Prostate gland (tissue), 2 donors: ENCODE measurements around the gene NUTM2F. TPM values are rescaled to one million over a fixed set of nuclear protein-coding genes. Genes with fewer than 3 reads are reported as not detected.
"Not testable (repeated sequence)": the region's sequence is repeated elsewhere in the genome, so short reads cannot be mapped to it uniquely, and the experiment has no call there.

Source experiments
- DNase-seq: peaks from one replicate; pipeline ENCODE4 v3.0.0-alpha.2; 2019; ENCODE audit warnings: low spot score
- H3K27ac ChIP-seq, 2 donors: fragments of 200-600 bp; sonication (generic); 2 replicates each; pipeline ENCODE4 v1.5.1; 2017 to 2019
- H3K27me3 ChIP-seq: fragments of 200-600 bp; sonication (generic); replicated peaks from 2 replicates; pipeline ENCODE4 v1.5.1; 2019; ENCODE audit not compliant: insufficient read depth
- H3K36me3 ChIP-seq, 2 donors: fragments of 200-600 bp; sonication (generic); 1 replicate in 1 of 2; 2 replicates in 1 of 2; pipeline versions ENCODE4 v1.5.1 to v1.8.1; 2017 to 2019
- H3K4me1 ChIP-seq: fragments of 200-600 bp; sonication (generic); replicated peaks from 2 replicates; pipeline ENCODE4 v1.5.1; 2019
- H3K4me3 ChIP-seq, 2 donors: fragments of 200-600 bp; sonication (generic); 2 replicates each; pipeline ENCODE4 v1.5.1; 2017 to 2019
- H3K9me3 ChIP-seq: fragments of 200-600 bp; sonication (generic); 2 replicates; pipeline ENCODE4 v1.5.1; 2017
- POLR2A ChIP-seq: fragments of 450-650 bp; IDR thresholded peaks from one replicate; pipeline ENCODE4 v1.6.1; 2016; ENCODE audit warnings: antibody characterized with exemption, mild to moderate bottlenecking
- POLR2AphosphoS5 ChIP-seq: sonication (generic); formaldehyde crosslinking; IDR thresholded peaks from one replicate; pipeline ENCODE4 v1.6.1; 2017; ENCODE audit warnings: antibody characterized with exemption
- WGBS: methylation state at CpG from one replicate; pipeline ENCODE4 v1.1.5; 2018; 5-methylcytosine and 5-hydroxymethylcytosine counted together
- intact Hi-C: fragments of 100-400 bp; cut with DNase I; formaldehyde crosslinking; loops from one replicate; pipeline ENCODE4 v1.14.2; 2022
- total RNA-seq, 2 donors: library from RNA; depleted of rRNA; stranded (reverse); fragments of >200 nt; gene quantifications; one replicate each; pipeline ENCODE4 v1.1.0, GENCODE V29; 2016

The NUTM2F gene, protein sequence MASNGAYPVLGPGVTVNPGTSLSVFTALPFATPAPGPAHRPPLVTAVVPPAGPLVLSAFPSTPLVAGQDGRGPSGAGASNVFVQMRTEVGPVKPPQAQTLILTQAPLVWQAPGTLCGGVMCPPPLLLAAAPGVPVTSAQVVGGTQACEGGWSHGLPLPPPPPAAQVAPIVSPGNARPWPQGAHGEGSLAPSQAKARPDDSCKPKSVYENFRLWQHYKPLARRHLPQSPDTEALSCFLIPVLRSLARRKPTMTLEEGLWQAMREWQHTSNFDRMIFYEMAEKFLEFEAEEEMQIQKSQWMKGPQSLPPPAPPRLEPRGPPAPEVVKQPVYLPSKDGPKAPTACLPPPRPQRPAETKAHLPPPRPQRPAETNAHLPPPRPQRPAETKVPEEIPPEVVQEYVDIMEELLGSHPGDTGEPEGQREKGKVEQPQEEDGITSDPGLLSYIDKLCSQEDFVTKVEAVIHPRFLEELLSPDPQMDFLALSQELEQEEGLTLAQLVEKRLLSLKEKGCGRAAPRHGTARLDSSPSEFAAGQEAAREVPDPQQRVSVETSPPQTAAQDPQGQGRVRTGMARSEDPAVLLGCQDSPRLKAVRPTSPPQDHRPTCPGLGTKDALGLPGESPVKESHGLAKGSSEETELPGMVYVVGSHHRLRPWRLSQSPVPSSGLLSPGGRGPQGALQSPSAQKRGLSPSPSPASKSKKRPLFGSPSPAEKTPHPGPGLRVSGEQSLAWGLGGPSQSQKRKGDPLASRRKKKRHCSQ
- under 1 TPM in 1 of 2 donors, not detected in 1; 0.40 TPM for total RNA-seq

GRCh38 chr9:94328544-94328943 is at the start of gene NUTM2F:
Gene NUTM2F (minus strand): TSS chr9:94328644. CDS start chr9:94328623, 21 bp downstream.
- H3K4me3 ChIP-seq, H3K9me3 ChIP-seq, DNase-seq, H3K27me3 ChIP-seq, H3K4me1 ChIP-seq, H3K27ac ChIP-seq, intact Hi-C loops, H3K36me3 ChIP-seq: not testable (repeated sequence)
- 100% methylated on average over 2 of the region's 5 CpGs for WGBS

- intact Hi-C loops, DNase-seq, H3K27me3 ChIP-seq, H3K9me3 ChIP-seq, H3K36me3 ChIP-seq, H3K4me1 ChIP-seq: not testable (repeated sequence)
- H3K27ac ChIP-seq, result peak overlapping the region in 1 of 2 donors; percentile 53
- H3K4me3 ChIP-seq, result peak overlapping the region; percentile 50 to 52
- WGBS, result 0% methylated on average over 18 of the region's 19 CpGs
Observed at GRCh38 chr9:94375197-94375596, 46.8 kb upstream of the NUTM2F start.

- Histone ChIP-seq H3K27ac (peak overlapping the region; percentile 53 to 57), H3K4me3 (peak overlapping the region; percentile 50 to 52)
- TF ChIP-seq POLR2AphosphoS5, result peak; percentile 87
- peak; percentile 70 for TF ChIP-seq POLR2A
- H3K27me3 ChIP-seq, H3K4me1 ChIP-seq, H3K36me3 ChIP-seq, H3K9me3 ChIP-seq, intact Hi-C loops: not testable (repeated sequence)
- WGBS, result under 1% methylated on average over 48 of the region's 106 CpGs
- peak; percentile 91 for DNase-seq
Observed at GRCh38 chr9:94374176-94375056, 46.0 kb upstream of the NUTM2F start.

DNA sequence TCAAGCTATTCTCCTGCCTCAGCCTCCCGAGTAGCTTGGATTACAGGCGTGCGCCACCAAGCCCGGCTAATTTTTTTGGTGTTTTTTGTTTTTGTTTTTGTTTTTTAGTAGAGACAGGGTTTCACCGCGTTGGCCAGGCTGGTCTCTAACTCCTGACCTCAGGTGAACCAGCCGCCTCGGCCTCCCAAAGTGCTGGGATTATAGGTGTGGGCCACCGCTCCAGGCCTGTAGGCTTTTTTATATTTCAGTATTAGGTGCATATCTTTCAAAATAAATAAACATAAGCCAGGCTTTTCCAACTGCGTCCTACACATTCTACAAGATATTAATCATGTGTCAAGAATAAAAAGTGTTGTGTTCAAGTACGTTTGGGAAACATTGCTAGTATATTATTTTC is 45.3 kb upstream of the NUTM2F start:
- 34% methylated on average over 7 of the region's 11 CpGs for whole genome bisulfite sequencing
- H3K27me3 ChIP-seq, H3K9me3 ChIP-seq, DNase-seq, H3K36me3 ChIP-seq, H3K4me1 ChIP-seq, intact Hi-C loops: not testable (repeated sequence)
- Histone ChIP-seq H3K27ac (peak overlapping the region; percentile 53 to 57), H3K4me3 (peak overlapping the region; percentile 50 to 52)

DNA sequence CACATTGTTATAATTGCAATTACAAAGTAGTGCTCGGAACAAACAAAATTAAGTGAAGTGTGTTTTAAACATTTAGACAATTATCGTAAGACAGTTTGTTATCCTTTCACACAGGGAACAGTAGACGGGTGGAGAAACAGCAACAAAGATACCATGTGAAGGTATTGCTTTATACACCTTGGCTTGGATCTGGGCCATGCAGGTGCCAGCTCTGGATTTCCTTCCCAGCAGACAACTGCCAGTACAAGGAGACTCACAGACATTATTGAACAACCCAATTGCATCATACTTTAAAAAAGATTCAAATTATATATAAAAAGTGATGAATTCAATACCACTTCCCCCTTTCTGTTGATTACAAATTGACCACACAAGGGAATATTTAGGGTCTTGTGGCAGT is 41.8 kb upstream of the NUTM2F start:
- whole genome bisulfite sequencing, result 77% methylated on average over 3 of the region's 3 CpGs
- H3K27me3 ChIP-seq, DNase-seq, H3K9me3 ChIP-seq, H3K4me1 ChIP-seq, H3K4me3 ChIP-seq, H3K36me3 ChIP-seq, intact Hi-C loops, H3K27ac ChIP-seq: not testable (repeated sequence)

GRCh38 chr9:94364093-94364614 is 35.7 kb upstream of the NUTM2F start:
- H3K36me3 ChIP-seq, H3K9me3 ChIP-seq, intact Hi-C loops, H3K4me3 ChIP-seq, DNase-seq, H3K4me1 ChIP-seq, H3K27me3 ChIP-seq, H3K27ac ChIP-seq: not testable (repeated sequence)
- 71% methylated on average over 1 of the region's 2 CpGs for WGBS

DNA sequence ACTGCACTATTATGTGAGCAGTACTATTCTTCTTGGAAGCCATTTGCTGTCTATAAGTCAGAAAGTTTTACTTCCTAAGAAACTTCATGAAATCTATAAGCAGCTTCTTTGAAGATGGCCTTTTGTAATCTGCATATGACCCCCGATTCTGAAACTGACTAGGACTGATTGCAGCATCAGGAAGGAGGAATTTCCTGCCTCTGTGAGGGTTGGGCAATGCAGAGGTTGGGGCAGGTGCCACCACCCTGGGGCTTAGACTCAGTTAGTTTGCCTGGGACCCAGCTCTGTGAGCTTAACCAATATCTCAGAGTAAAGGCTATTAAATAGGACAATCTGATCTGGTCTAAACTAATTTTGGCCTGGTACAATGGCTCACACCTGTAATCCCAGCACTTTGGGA is 28.7 kb upstream of the NUTM2F start:
- H3K9me3 ChIP-seq, H3K4me1 ChIP-seq, intact Hi-C loops: not testable (repeated sequence)

GRCh38 chr9:94351901-94352723 is 23.7 kb upstream of the NUTM2F start:
- H3K27ac ChIP-seq, intact Hi-C loops, H3K27me3 ChIP-seq, H3K9me3 ChIP-seq, H3K36me3 ChIP-seq, H3K4me1 ChIP-seq, DNase-seq, H3K4me3 ChIP-seq: not testable (repeated sequence)
- 33% methylated on average over 1 of the region's 4 CpGs for WGBS

More for the DNA sequence above, 28.7 kb upstream of the NUTM2F start:
- no CpG with 5 or more reads among the region's 1 CpG for WGBS
- H3K27ac ChIP-seq, H3K27me3 ChIP-seq, H3K4me3 ChIP-seq, DNase-seq, H3K36me3 ChIP-seq: not testable (repeated sequence)

GRCh38 chr9:94348754-94349153 is 20.3 kb upstream of the NUTM2F start:
- H3K4me1 ChIP-seq, H3K27me3 ChIP-seq, H3K27ac ChIP-seq, H3K4me3 ChIP-seq, intact Hi-C loops, DNase-seq, H3K36me3 ChIP-seq, H3K9me3 ChIP-seq: not testable (repeated sequence)
- WGBS, result no CpG with 5 or more reads among the region's 3 CpGs

DNA sequence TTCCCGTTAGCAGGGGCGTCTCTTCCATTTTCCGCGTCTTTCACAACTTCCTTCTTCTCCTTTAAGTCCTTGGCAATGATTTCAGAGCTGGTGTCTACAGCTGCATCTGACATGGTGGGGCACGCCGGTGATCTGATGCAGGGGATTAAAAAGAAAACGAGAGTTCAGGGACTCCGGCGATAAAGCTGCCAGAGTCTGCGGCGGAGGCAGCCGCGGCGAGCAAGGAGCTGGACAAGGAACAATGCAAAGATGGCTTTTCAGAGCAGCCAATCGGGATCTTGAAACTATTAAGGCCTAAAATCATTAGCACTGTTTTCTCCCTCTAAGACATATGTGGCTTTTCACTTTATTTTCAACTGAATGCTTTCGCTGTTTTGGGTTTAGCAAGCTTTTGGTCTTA is 19.0 kb upstream of the NUTM2F start:
- DNase-seq, H3K4me1 ChIP-seq, H3K9me3 ChIP-seq, H3K4me3 ChIP-seq, H3K36me3 ChIP-seq, intact Hi-C loops, H3K27me3 ChIP-seq, H3K27ac ChIP-seq: not testable (repeated sequence)
- 82% methylated on average over 16 of the region's 16 CpGs for WGBS

DNA sequence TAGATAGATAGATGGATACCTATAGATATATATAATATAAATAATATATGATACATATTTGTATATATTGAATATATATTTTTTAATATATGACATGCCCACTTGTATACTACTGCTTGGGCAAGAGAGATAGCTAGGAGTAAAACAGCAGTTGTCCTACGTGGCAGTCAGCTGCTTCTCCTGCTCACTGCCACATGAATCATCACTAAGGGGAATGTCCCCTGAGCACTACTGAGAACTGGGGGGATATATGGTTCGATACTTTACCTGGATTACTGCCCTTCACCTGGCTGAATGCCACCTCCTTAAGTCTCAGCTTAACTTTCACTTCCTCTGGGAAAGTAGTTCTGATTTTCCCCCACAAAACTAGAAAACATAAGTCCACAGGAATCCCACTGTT is 13.3 kb upstream of the NUTM2F start:
- WGBS, result 65% methylated on average over 2 of the region's 2 CpGs
- H3K9me3 ChIP-seq, H3K4me1 ChIP-seq, H3K27me3 ChIP-seq, H3K27ac ChIP-seq, intact Hi-C loops, DNase-seq, H3K4me3 ChIP-seq, H3K36me3 ChIP-seq: not testable (repeated sequence)
